ENCODE measurements around the gene MAP3K7. TPM values are rescaled to one million over a fixed set of nuclear protein-coding genes. Genes with fewer than 3 reads are reported as not detected.

The MAP3K7 gene
- total RNA-seq, 1 donor from 2014 or later = 35.9 TPM

- Mint-ChIP-seq H3K9me3 (no peaks in the 10 kb centered on the region), H3K27me3 (ENCODE audit: low read depth) (peaks cover 88% of the 10 kb centered on the region)
Observed at GRCh38 chr6:90611543-90612312, 24.9 kb upstream of the MAP3K7 start.

GRCh38 chr6:90610751-90611542, 24.1 kb upstream of the MAP3K7 start:
- peak overlapping the region; percentile 74 for H3K4me3 Mint-ChIP-seq
- H3K36me3 Mint-ChIP-seq = no peaks in the 10 kb centered on the region
- H3K9me3 Mint-ChIP-seq = no peaks in the 10 kb centered on the region
- H3K27ac Mint-ChIP-seq = peak overlapping the region; percentile 61
- TF ChIP-seq CTCF (IDR thresholded peaks at IDR 0.05; ENCODE audit: unreplicated experiment) = no peak
- peaks cover 85% of the 10 kb centered on the region for H3K27me3 Mint-ChIP-seq (ENCODE audit: low read depth)
- peaks cover 17% of the 10 kb centered on the region for H3K4me1 Mint-ChIP-seq
- peak; percentile 24 to 58 for DNase-seq (ENCODE audit: low spot score in 2 of 2, unreplicated experiment in 2 of 2)

More at GRCh38 chr6:90611543-90612312, 24.9 kb upstream of the MAP3K7 start:
- Mint-ChIP-seq H3K36me3 (no peaks in the 10 kb centered on the region), H3K27ac (peak overlapping the region; percentile 56), H3K4me1 (peaks cover 17% of the 10 kb centered on the region), H3K4me3 (peak overlapping the region; percentile 74)
- no peak for TF ChIP-seq CTCF (IDR thresholded peaks at IDR 0.05; ENCODE audit: unreplicated experiment)
- DNase-seq (ENCODE audit: low spot score in 2 of 2, unreplicated experiment in 2 of 2) = no peak

- H3K27me3 Mint-ChIP-seq (ENCODE audit: low read depth) = peaks cover 84% of the 10 kb centered on the region
- peaks cover 17% of the 10 kb centered on the region for H3K4me1 Mint-ChIP-seq
- no peaks in the 10 kb centered on the region for H3K9me3 Mint-ChIP-seq
- peak overlapping the region; percentile 74 for H3K4me3 Mint-ChIP-seq
- no peaks in the 10 kb centered on the region for H3K36me3 Mint-ChIP-seq
- peak overlapping the region; percentile 61 for H3K27ac Mint-ChIP-seq
- no peak for TF ChIP-seq CTCF (IDR thresholded peaks at IDR 0.05; ENCODE audit: unreplicated experiment)
- DNase-seq (ENCODE audit: low spot score in 2 of 2, unreplicated experiment in 2 of 2) = no peak
Observed at GRCh38 chr6:90610301-90610750, 23.5 kb upstream of the MAP3K7 start.

- peaks cover 7% of the 10 kb centered on the region for H3K4me1 Mint-ChIP-seq
Observed at GRCh38 chr6:90605749-90606340, 19.0 kb upstream of the MAP3K7 start.

More at GRCh38 chr6:90605749-90606340, 19.0 kb upstream of the MAP3K7 start:
- Mint-ChIP-seq H3K27me3 (ENCODE audit: low read depth) (peaks cover 79% of the 10 kb centered on the region), H3K27ac (no peak overlapping the region), H3K9me3 (no peaks in the 10 kb centered on the region), H3K4me3 (no peak overlapping the region), H3K36me3 (no peaks in the 10 kb centered on the region)
- no peak for DNase-seq (ENCODE audit: low spot score in 2 of 2, unreplicated experiment in 2 of 2)
- TF ChIP-seq CTCF (IDR thresholded peaks at IDR 0.05; ENCODE audit: unreplicated experiment) = no peak
